Measurements from ENCODE around the gene TMEM61.

- TF ChIP-seq CTCF (IDR thresholded peaks at IDR 0.05) (no peak), EP300 (IDR thresholded peaks at IDR 0.05) (no peak), POLR2AphosphoS5 (IDR thresholded peaks at IDR 0.05) (no peak)
Measured at GRCh38 chr1:55002686-55003085, 22.3 kb downstream of the TMEM61 start.
